ENCODE results near the gene TMEM154. TPM values are rescaled to one million over a fixed set of nuclear protein-coding genes. Genes with fewer than 3 reads are reported as not detected.
A peak's percentile ranks its signal among the peaks of the same experiment; 100 is the strongest.

TMEM154 gene
- polyA plus RNA-seq, 1 donor (not counting 4 experiments of a cell fraction or from before 2014, with no cell fraction given) = 106 TPM

- Histone ChIP-seq H3K79me2 (ENCODE audit: control insufficient read depth, insufficient read depth, low read length) (no peaks in the 10 kb centered on the region), H3K9ac (ENCODE audit: control insufficient read depth, extremely low read depth, insufficient read depth, low read length) (no peak overlapping the region), H3K4me3 (ENCODE audit: control insufficient read depth in 2 of 3, extremely low read depth in 1 of 3, insufficient read depth in 2 of 3, low read depth in 1 of 3, low read length in 3 of 3) (no peak overlapping the region), H3K4me2 (ENCODE audit: control insufficient read depth, extremely low read depth, insufficient read depth, low read depth, low read length) (no peak overlapping the region), H3K36me3 (ENCODE audit: control insufficient read depth in 2 of 2, extremely low read depth in 1 of 2, insufficient read depth in 2 of 2, low read length in 2 of 2) (no peaks in the 10 kb centered on the region), H3K4me1 (ENCODE audit: control insufficient read depth, extremely low read depth, insufficient read depth, low read length) (peaks cover 13% of the 10 kb centered on the region), H3K9me3 (ENCODE audit: control insufficient read depth, low read depth, low read length) (no peaks in the 10 kb centered on the region), H3K27me3 (ENCODE audit: control insufficient read depth, extremely low read depth, insufficient read depth, low read length) (no peaks in the 10 kb centered on the region), H3K9me1 (ENCODE audit: control insufficient read depth, extremely low read depth, insufficient read depth, low read length) (no peaks in the 10 kb centered on the region), H3K27ac (ENCODE audit: control insufficient read depth, insufficient read depth, low read length) (no peak overlapping the region), H2AFZ (ENCODE audit: control insufficient read depth, low read length) (no peak overlapping the region), H4K20me1 (ENCODE audit: control insufficient read depth, extremely low read depth, insufficient read depth, low read length) (no peaks in the 10 kb centered on the region)
- dilution Hi-C loops (cut with MboI; ENCODE audit: extremely low pct_ligation_motif_present, low sequenced_read_pairs) = no loop called here
- FAIRE-seq (no peak), DNase-seq (ENCODE audit: low read depth, low spot score) (no peak)
- no peak for TF ChIP-seq CTCF (optimal IDR thresholded peaks at IDR 0.05 in 1 of 3, IDR thresholded peaks at IDR 0.05 in 1 of 3, conservative IDR thresholded peaks at IDR 0.05 in 1 of 3; ENCODE audit: extremely low read depth in 1 of 3, insufficient read depth in 2 of 3, low read length in 3 of 3)
These were observed 70.3 kb downstream of the TMEM154 start for GRCh38 chr4:152609481-152609880.

- H3K4me2 ChIP-seq (ENCODE audit: control insufficient read depth, extremely low read depth, insufficient read depth, low read depth, low read length) = peak overlapping the region; percentile 54
- H3K4me3 ChIP-seq (ENCODE audit: control insufficient read depth in 2 of 3, extremely low read depth in 1 of 3, insufficient read depth in 2 of 3, low read depth in 1 of 3, low read length in 3 of 3) = peak overlapping the region in 1 of 3 experiments; percentile 9
- dilution Hi-C loops (cut with MboI; ENCODE audit: extremely low pct_ligation_motif_present, low sequenced_read_pairs) = no loop called here
These were observed 72.6 kb downstream of the TMEM154 start for GRCh38 chr4:152607178-152607577.

More at GRCh38 chr4:152607178-152607577, 72.6 kb downstream of the TMEM154 start:
- DNase-seq (ENCODE audit: low read depth, low spot score) (no peak), FAIRE-seq (no peak)
- H3K9me1 ChIP-seq (ENCODE audit: control insufficient read depth, extremely low read depth, insufficient read depth, low read length) = no peaks in the 10 kb centered on the region
- peak overlapping the region; percentile 31 for H2AFZ ChIP-seq (ENCODE audit: control insufficient read depth, low read length)
- no peaks in the 10 kb centered on the region for H3K36me3 ChIP-seq (ENCODE audit: control insufficient read depth in 2 of 2, extremely low read depth in 1 of 2, insufficient read depth in 2 of 2, low read length in 2 of 2)
- no peaks in the 10 kb centered on the region for H3K27me3 ChIP-seq (ENCODE audit: control insufficient read depth, extremely low read depth, insufficient read depth, low read length)
- no peak overlapping the region for H3K9ac ChIP-seq (ENCODE audit: control insufficient read depth, extremely low read depth, insufficient read depth, low read length)
- H4K20me1 ChIP-seq (ENCODE audit: control insufficient read depth, extremely low read depth, insufficient read depth, low read length) = no peaks in the 10 kb centered on the region
- no peaks in the 10 kb centered on the region for H3K79me2 ChIP-seq (ENCODE audit: control insufficient read depth, insufficient read depth, low read length)
- H3K4me1 ChIP-seq (ENCODE audit: control insufficient read depth, extremely low read depth, insufficient read depth, low read length) = peaks cover 8% of the 10 kb centered on the region
- no peaks in the 10 kb centered on the region for H3K9me3 ChIP-seq (ENCODE audit: control insufficient read depth, low read depth, low read length)
- H3K27ac ChIP-seq (ENCODE audit: control insufficient read depth, insufficient read depth, low read length) = no peak overlapping the region
- TF ChIP-seq CTCF (optimal IDR thresholded peaks at IDR 0.05 in 1 of 3, IDR thresholded peaks at IDR 0.05 in 1 of 3, conservative IDR thresholded peaks at IDR 0.05 in 1 of 3; ENCODE audit: extremely low read depth in 1 of 3, insufficient read depth in 2 of 3, low read length in 3 of 3) (no peak), EZH2 (IDR thresholded peaks at IDR 0.05; ENCODE audit: low read length) (no peak)
